Vagina (tissue), 2 donors: ENCODE results near the gene UACA. TPM values are rescaled to one million over a fixed set of nuclear protein-coding genes. Genes with fewer than 3 reads are reported as not detected.

Source experiments
- DNase-seq, 2 donors: peaks; one replicate each; pipeline ENCODE4 v3.0.0-alpha.2; 2017; ENCODE audit errors: extremely low spot score in 2 of 2
- H3K27ac ChIP-seq: fragments of 200-600 bp; sonication (generic); one replicate; pipeline ENCODE4 v1.5.1; 2019
- H3K27me3 ChIP-seq: fragments of 200-600 bp; sonication (generic); one replicate; pipeline ENCODE4 v1.5.1; 2019
- H3K36me3 ChIP-seq, 2 donors: fragments of 200-600 bp; sonication (generic); one replicate each; pipeline ENCODE4 v1.5.1; 2017 to 2019
- H3K4me1 ChIP-seq: fragments of 200-600 bp; sonication (generic); one replicate; pipeline ENCODE4 v1.5.1; 2019
- H3K4me3 ChIP-seq, 2 donors: fragments of 200-600 bp; sonication (generic); 1 replicate in 1 of 2; 2 replicates in 1 of 2; pipeline ENCODE4 v1.5.1; 2016 to 2019
- H3K9me3 ChIP-seq: fragments of 200-600 bp; sonication (generic); one replicate; pipeline ENCODE4 v1.5.1; 2019
- POLR2A ChIP-seq, 2 donors: fragments of 450-650 bp; IDR thresholded peaks; one replicate each; pipeline ENCODE4 v1.6.1; 2017; ENCODE audit warnings: antibody characterized with exemption in 2 of 2, mild to moderate bottlenecking in 2 of 2, moderate library complexity in 2 of 2
- POLR2AphosphoS5 ChIP-seq, 2 donors: sonication (generic); formaldehyde crosslinking; IDR thresholded peaks; one replicate each; pipeline ENCODE4 v1.9.0; 2017; ENCODE audit warnings: antibody characterized with exemption in 2 of 2, mild to moderate bottlenecking in 2 of 2, low read depth in 1 of 2; ENCODE audit not compliant: insufficient read depth in 1 of 2
- intact Hi-C: fragments of 100-400 bp; cut with DNase I; formaldehyde crosslinking; loops from one replicate; pipeline ENCODE4 v1.15.1; 2023
- total RNA-seq: library from RNA; depleted of rRNA; stranded (reverse); fragments of >200 nt; gene quantifications from one replicate; pipeline ENCODE4 v1.2.3, GENCODE V29; 2016
- TF ChIP-seq, protein P1 (sequence below), 3 experiments: fragments of 450-650 bp in 2 of 3; fragments of 200-600 bp in 1 of 3; sonication (generic) in 1 of 3; IDR thresholded peaks; one replicate each; pipeline ENCODE4 v1.5.1; 2017 to 2019; ENCODE audit warnings: antibody characterized with exemption in 3 of 3, mild to moderate bottlenecking in 2 of 3, moderate library complexity in 2 of 3

Gene UACA
- total RNA-seq, 1 donor from 2014 or later: 40.3 TPM

DNA sequence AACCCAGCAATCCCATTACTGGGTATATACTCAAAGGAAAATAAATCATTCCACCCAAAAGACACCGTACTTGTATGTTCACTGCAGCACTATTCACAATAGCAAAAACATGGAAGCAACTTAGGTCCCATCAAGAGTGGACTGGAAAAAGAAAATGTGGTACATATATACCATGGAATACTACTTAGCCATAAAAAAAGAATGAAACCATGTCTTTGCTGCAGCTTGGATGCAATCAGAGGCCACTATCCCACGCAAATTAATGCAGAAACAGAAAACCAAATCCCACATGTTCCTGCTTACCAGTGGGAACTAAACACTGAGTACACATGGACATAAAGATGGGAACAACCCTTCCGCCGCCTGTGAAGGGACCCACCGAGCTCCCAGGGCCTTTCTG is 34.2 kb downstream of the UACA start:
- H3K36me3 ChIP-seq: no peaks in the 10 kb centered on the region
- no peak overlapping the region for H3K4me3 ChIP-seq
- no peaks in the 10 kb centered on the region for H3K27me3 ChIP-seq
- intact Hi-C loops: no loop called here
- H3K27ac ChIP-seq: no peak overlapping the region
- DNase-seq: no peak
- TF ChIP-seq, protein P1, sequence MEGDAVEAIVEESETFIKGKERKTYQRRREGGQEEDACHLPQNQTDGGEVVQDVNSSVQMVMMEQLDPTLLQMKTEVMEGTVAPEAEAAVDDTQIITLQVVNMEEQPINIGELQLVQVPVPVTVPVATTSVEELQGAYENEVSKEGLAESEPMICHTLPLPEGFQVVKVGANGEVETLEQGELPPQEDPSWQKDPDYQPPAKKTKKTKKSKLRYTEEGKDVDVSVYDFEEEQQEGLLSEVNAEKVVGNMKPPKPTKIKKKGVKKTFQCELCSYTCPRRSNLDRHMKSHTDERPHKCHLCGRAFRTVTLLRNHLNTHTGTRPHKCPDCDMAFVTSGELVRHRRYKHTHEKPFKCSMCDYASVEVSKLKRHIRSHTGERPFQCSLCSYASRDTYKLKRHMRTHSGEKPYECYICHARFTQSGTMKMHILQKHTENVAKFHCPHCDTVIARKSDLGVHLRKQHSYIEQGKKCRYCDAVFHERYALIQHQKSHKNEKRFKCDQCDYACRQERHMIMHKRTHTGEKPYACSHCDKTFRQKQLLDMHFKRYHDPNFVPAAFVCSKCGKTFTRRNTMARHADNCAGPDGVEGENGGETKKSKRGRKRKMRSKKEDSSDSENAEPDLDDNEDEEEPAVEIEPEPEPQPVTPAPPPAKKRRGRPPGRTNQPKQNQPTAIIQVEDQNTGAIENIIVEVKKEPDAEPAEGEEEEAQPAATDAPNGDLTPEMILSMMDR (IDR thresholded peaks at IDR 0.05): no peak
- no peak for TF ChIP-seq POLR2AphosphoS5 (IDR thresholded peaks at IDR 0.05; ENCODE audit: insufficient read depth in 1 of 2, low read depth in 1 of 2)
- no peak for TF ChIP-seq POLR2A (IDR thresholded peaks at IDR 0.05)
- H3K9me3 ChIP-seq: no peaks in the 10 kb centered on the region
- no peaks in the 10 kb centered on the region for H3K4me1 ChIP-seq

DNA sequence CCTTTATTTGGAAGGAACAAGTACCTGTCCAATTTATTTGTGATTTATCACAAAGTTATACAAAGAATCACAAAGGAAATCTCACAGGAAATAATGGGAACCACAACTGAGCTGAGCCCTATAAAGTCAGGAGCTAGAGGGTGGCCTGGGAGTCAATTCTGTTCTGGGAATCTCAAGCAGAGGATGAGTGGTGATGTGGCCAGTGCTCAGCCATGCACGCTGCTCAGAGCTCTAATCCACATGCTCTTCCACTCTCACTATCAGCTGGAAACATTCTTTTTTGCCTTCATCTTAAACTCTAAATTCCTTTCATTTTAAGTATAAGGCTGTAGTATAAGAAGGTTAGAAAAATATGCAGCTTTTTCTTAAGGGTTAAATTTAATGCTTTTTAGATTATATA is 36.6 kb downstream of the UACA start:
- Histone ChIP-seq H3K27me3 (no peaks in the 10 kb centered on the region), H3K4me3 (no peak overlapping the region), H3K9me3 (no peaks in the 10 kb centered on the region), H3K4me1 (peaks cover 5% of the 10 kb centered on the region), H3K27ac (no peak overlapping the region), H3K36me3 (no peaks in the 10 kb centered on the region)
- TF ChIP-seq POLR2A (IDR thresholded peaks at IDR 0.05) (no peak), POLR2AphosphoS5 (IDR thresholded peaks at IDR 0.05; ENCODE audit: insufficient read depth in 1 of 2, low read depth in 1 of 2) (no peak)
- TF ChIP-seq, protein P1 (IDR thresholded peaks at IDR 0.05): no peak
- DNase-seq: no peak
- intact Hi-C loops: no loop called here

DNA sequence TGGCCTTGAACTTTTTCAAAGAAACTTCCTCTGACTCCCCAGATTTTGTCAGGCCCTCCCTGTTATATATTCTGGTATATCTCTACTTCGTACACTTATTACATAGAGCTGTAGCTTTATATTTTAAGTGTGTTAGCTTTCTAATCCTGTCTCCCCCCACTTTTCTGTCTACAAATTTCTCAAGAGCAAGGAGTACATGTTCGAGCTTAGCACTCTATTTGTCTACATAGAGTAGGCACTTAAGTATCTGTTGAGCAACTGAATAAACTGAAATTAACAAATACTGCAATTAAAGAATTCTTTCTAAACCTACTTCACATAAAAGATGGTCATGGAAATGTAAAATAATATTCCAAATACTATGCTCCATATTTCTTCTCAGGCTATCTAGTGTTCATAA is 39.4 kb downstream of the UACA start:
- intact Hi-C loops: no loop called here
- peaks cover 12% of the 10 kb centered on the region for H3K4me1 ChIP-seq
- H3K4me3 ChIP-seq: no peak overlapping the region

DNA sequence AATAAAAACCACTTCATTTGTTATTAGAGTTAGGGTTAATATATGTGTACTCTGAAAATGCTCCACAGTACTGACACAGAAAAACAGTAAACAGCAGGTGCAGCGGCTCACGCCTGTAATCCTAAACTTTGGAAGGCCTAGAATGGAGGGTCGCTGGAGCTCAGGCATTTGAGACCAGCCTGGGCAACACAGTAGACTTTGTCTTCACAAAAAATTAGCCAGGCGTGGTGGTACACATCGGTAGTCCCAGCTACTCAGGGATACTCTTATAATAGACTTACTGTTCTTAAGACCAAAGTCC is 40.3 kb downstream of the UACA start:
- H3K27ac ChIP-seq: no peak overlapping the region
- no peaks in the 10 kb centered on the region for H3K9me3 ChIP-seq
- H3K36me3 ChIP-seq: no peaks in the 10 kb centered on the region
- intact Hi-C loops: no loop called here
- no peak for TF ChIP-seq POLR2AphosphoS5 (IDR thresholded peaks at IDR 0.05; ENCODE audit: insufficient read depth in 1 of 2, low read depth in 1 of 2)
- TF ChIP-seq, protein P1 (IDR thresholded peaks at IDR 0.05): no peak
- no peak for TF ChIP-seq POLR2A (IDR thresholded peaks at IDR 0.05)
- H3K4me3 ChIP-seq: no peak overlapping the region
- H3K4me1 ChIP-seq: peaks cover 20% of the 10 kb centered on the region
- no peaks in the 10 kb centered on the region for H3K27me3 ChIP-seq
- DNase-seq: no peak

More for the DNA sequence above, 39.4 kb downstream of the UACA start:
- DNase-seq: no peak
- Histone ChIP-seq H3K27ac (no peak overlapping the region), H3K27me3 (no peaks in the 10 kb centered on the region), H3K9me3 (no peaks in the 10 kb centered on the region), H3K36me3 (no peaks in the 10 kb centered on the region)
- TF ChIP-seq POLR2A (IDR thresholded peaks at IDR 0.05) (no peak), POLR2AphosphoS5 (IDR thresholded peaks at IDR 0.05; ENCODE audit: insufficient read depth in 1 of 2, low read depth in 1 of 2) (no peak)
- TF ChIP-seq, protein P1 (IDR thresholded peaks at IDR 0.05): no peak

DNA sequence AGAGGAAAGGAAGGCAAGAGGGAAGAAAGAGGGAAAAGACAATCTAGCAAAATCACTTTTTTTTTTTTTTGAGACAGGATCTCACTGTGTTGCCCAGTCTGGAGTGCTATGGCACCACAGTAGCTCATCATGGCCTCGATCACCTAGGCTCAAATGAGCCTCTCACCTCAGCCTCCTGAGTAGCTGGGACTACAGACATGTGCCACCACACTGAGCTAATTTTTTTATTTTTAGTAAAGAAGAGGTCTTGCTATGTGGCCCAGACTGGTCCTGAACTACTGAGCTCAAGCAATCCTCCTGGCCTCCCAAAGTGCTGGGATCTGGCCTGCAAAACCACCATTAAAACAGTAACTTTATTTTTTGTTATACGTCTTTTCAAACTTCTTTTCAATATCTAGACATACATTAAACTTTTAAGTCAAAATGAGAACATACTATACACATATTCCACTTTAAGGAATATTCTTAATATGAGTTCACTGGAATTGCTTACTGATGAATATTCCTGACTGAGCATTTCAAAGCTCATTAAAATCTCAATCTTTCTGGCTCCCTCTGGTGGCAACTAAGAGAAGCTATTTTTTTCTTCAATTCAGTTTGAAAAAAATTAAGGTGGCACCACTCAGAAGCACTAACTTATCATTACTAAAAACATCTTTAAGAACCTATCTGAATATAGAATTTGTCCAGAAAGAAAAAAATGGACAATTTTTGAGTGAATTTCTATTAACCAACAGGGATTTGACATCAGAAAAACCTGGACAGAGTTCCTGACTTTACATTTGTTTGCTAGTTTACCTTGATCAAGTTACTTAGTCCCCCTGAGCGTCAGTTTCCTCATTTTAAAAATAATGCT is 40.9 kb downstream of the UACA start:
- peaks cover 26% of the 10 kb centered on the region for H3K4me1 ChIP-seq

More for the DNA sequence above, 40.9 kb downstream of the UACA start:
- DNase-seq: no peak
- no peaks in the 10 kb centered on the region for H3K9me3 ChIP-seq
- no peaks in the 10 kb centered on the region for H3K27me3 ChIP-seq
- intact Hi-C loops: no loop called here
- H3K4me3 ChIP-seq: no peak overlapping the region
- no peaks in the 10 kb centered on the region for H3K36me3 ChIP-seq
- no peak overlapping the region for H3K27ac ChIP-seq
- TF ChIP-seq, protein P1 (IDR thresholded peaks at IDR 0.05): peak; percentile 54 to 73 (median 63)
- TF ChIP-seq POLR2A (IDR thresholded peaks at IDR 0.05): no peak
- peak in 1 of 2 donors; percentile 77 for TF ChIP-seq POLR2AphosphoS5 (IDR thresholded peaks at IDR 0.05; ENCODE audit: insufficient read depth in 1 of 2, low read depth in 1 of 2)
